ENCODE data around the gene EVC2.

DNA sequence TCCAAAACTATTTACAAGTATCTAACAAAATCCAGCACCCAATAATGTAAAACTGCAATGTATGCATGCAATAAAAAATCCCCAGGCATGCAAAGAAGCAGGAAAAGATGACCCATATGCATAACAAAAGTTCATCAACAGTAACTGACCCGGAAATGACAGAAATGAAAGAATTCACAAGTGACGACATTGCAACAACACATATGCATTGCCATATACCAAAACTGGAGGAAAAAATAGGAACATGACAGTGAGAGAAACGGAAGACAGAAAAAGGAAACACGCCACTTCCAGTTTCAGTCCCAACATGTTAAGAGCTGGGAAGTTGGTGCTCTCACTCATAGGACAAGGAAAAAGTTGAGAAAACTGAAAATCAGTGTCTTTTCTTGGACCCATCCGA lies 154.6 kb downstream of the EVC2 start:
- TF ChIP-seq CEBPB (IDR thresholded peaks at IDR 0.05; ENCODE audit: borderline replicate concordance in 1 of 2, low read depth in 2 of 2, low read length in 2 of 2) (no peak), ZSCAN29 (IDR thresholded peaks at IDR 0.05) (no peak), CREB1 (IDR thresholded peaks at IDR 0.05; ENCODE audit: low read depth) (no peak), ZNF274 (IDR thresholded peaks at IDR 0.05; ENCODE audit: insufficient read depth, insufficient read length) (no peak), CBFB (IDR thresholded peaks at IDR 0.05; ENCODE audit: low read depth) (no peak), POLR2A (IDR thresholded peaks at IDR 0.05; ENCODE audit: low read depth, low read length) (no peak), IKZF1 (conservative IDR thresholded peaks at IDR 0.05) (no peak), NR2F1 (conservative IDR thresholded peaks at IDR 0.05) (no peak)
- TF ChIP-seq, protein P1, sequence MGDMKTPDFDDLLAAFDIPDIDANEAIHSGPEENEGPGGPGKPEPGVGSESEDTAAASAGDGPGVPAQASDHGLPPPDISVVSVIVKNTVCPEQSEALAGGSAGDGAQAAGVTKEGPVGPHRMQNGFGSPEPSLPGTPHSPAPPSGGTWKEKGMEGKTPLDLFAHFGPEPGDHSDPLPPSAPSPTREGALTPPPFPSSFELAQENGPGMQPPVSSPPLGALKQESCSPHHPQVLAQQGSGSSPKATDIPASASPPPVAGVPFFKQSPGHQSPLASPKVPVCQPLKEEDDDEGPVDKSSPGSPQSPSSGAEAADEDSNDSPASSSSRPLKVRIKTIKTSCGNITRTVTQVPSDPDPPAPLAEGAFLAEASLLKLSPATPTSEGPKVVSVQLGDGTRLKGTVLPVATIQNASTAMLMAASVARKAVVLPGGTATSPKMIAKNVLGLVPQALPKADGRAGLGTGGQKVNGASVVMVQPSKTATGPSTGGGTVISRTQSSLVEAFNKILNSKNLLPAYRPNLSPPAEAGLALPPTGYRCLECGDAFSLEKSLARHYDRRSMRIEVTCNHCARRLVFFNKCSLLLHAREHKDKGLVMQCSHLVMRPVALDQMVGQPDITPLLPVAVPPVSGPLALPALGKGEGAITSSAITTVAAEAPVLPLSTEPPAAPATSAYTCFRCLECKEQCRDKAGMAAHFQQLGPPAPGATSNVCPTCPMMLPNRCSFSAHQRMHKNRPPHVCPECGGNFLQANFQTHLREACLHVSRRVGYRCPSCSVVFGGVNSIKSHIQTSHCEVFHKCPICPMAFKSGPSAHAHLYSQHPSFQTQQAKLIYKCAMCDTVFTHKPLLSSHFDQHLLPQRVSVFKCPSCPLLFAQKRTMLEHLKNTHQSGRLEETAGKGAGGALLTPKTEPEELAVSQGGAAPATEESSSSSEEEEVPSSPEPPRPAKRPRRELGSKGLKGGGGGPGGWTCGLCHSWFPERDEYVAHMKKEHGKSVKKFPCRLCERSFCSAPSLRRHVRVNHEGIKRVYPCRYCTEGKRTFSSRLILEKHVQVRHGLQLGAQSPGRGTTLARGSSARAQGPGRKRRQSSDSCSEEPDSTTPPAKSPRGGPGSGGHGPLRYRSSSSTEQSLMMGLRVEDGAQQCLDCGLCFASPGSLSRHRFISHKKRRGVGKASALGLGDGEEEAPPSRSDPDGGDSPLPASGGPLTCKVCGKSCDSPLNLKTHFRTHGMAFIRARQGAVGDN (IDR thresholded peaks at IDR 0.05): no peak
- TF ChIP-seq, protein P2, sequence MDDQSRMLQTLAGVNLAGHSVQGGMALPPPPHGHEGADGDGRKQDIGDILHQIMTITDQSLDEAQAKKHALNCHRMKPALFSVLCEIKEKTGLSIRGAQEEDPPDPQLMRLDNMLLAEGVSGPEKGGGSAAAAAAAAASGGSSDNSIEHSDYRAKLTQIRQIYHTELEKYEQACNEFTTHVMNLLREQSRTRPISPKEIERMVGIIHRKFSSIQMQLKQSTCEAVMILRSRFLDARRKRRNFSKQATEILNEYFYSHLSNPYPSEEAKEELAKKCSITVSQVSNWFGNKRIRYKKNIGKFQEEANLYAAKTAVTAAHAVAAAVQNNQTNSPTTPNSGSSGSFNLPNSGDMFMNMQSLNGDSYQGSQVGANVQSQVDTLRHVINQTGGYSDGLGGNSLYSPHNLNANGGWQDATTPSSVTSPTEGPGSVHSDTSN (IDR thresholded peaks at IDR 0.05; ENCODE audit: insufficient replicate concordance, low read depth, low read length): no peak
- TF ChIP-seq, protein P3, sequence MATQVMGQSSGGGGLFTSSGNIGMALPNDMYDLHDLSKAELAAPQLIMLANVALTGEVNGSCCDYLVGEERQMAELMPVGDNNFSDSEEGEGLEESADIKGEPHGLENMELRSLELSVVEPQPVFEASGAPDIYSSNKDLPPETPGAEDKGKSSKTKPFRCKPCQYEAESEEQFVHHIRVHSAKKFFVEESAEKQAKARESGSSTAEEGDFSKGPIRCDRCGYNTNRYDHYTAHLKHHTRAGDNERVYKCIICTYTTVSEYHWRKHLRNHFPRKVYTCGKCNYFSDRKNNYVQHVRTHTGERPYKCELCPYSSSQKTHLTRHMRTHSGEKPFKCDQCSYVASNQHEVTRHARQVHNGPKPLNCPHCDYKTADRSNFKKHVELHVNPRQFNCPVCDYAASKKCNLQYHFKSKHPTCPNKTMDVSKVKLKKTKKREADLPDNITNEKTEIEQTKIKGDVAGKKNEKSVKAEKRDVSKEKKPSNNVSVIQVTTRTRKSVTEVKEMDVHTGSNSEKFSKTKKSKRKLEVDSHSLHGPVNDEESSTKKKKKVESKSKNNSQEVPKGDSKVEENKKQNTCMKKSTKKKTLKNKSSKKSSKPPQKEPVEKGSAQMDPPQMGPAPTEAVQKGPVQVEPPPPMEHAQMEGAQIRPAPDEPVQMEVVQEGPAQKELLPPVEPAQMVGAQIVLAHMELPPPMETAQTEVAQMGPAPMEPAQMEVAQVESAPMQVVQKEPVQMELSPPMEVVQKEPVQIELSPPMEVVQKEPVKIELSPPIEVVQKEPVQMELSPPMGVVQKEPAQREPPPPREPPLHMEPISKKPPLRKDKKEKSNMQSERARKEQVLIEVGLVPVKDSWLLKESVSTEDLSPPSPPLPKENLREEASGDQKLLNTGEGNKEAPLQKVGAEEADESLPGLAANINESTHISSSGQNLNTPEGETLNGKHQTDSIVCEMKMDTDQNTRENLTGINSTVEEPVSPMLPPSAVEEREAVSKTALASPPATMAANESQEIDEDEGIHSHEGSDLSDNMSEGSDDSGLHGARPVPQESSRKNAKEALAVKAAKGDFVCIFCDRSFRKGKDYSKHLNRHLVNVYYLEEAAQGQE (IDR thresholded peaks at IDR 0.05; ENCODE audit: low read depth, low read length): no peak

Measured in GM12878 (cell line).